ENCODE measurements around the gene EEF1AKMT1. TPM values are rescaled to one million over a fixed set of nuclear protein-coding genes. Genes with fewer than 3 reads are reported as not detected.

EEF1AKMT1 gene
- total and polyA plus RNA-seq, 2 experiments from 2014 or later = 13.7 to 23.1 TPM

- Histone ChIP-seq H4K20me1 (ENCODE audit: insufficient read depth) (no peaks in the 10 kb centered on the region), H3K36me3 (ENCODE audit: low read depth) (no peaks in the 10 kb centered on the region), H3K9me2 (ENCODE audit: insufficient read depth) (no peaks in the 10 kb centered on the region), H3K27ac (no peak overlapping the region), H3K79me2 (ENCODE audit: insufficient read depth) (no peaks in the 10 kb centered on the region), H3K9me3 (ENCODE audit: low read depth) (no peaks in the 10 kb centered on the region), H3K4me3 (peak overlapping the region; percentile 64; the same call in 1 of the 2 replicates), H3K9ac (no peak overlapping the region), H3K4me1 (ENCODE audit: insufficient read depth) (no peaks in the 10 kb centered on the region), H3K4me2 (ENCODE audit: unreplicated experiment) (peak overlapping the region; percentile 78), H2AFZ (peak overlapping the region; percentile 65; the same call in 1 of the 2 replicates), H3K27me3 (replicated peaks; ENCODE audit: insufficient read depth) (peaks cover 29% of the 10 kb centered on the region), H3F3A (ENCODE audit: insufficient read depth) (0 out of 2 replicates have a peak, but pooled peaks cover 6% of the 10 kb centered on the region)
- in situ Hi-C loops (cut with MboI) = no loop called here
- peak; percentile 47 for DNase-seq
- 10 to 15% methylated on average over 9 of the region's 9 CpGs for WGBS, 2 experiments (ENCODE audit: low coverage in 1 of 2, low lambda C conversion rate in 2 of 2, missing lambda C conversion rate in 2 of 2)
- no peak for TF ChIP-seq EZH2 (IDR thresholded peaks at IDR 0.05; ENCODE audit: insufficient read depth, poor library complexity, severe bottlenecking)
- TF ChIP-seq EZH2phosphoT487 (IDR thresholded peaks at IDR 0.05; ENCODE audit: insufficient read depth, low read depth) = peak; percentile 9; the same call in 1 of the 2 replicates
Observed at GRCh38 chr13:20702530-20702914, 71.2 kb downstream of the EEF1AKMT1 start.

- Histone ChIP-seq H3F3A (ENCODE audit: insufficient read depth) (0 out of 2 replicates have a peak, but pooled peaks cover 6% of the 10 kb centered on the region), H3K9me2 (ENCODE audit: insufficient read depth) (no peaks in the 10 kb centered on the region), H3K79me2 (ENCODE audit: insufficient read depth) (no peaks in the 10 kb centered on the region), H3K36me3 (ENCODE audit: low read depth) (no peaks in the 10 kb centered on the region), H3K4me1 (ENCODE audit: insufficient read depth) (no peaks in the 10 kb centered on the region), H3K9me3 (ENCODE audit: low read depth) (no peaks in the 10 kb centered on the region), H3K27ac (no peak overlapping the region), H3K9ac (no peak overlapping the region), H2AFZ (no peak overlapping the region), H3K27me3 (replicated peaks; ENCODE audit: insufficient read depth) (peaks cover 29% of the 10 kb centered on the region), H4K20me1 (ENCODE audit: insufficient read depth) (no peaks in the 10 kb centered on the region), H3K4me2 (ENCODE audit: unreplicated experiment) (no peak overlapping the region), H3K4me3 (no peak overlapping the region)
- in situ Hi-C loops (cut with MboI) = no loop called here
- no peak for DNase-seq
- WGBS, 2 experiments (ENCODE audit: low coverage in 1 of 2, low lambda C conversion rate in 2 of 2, missing lambda C conversion rate in 2 of 2) = 80 to 86% methylated on average over 3 of the region's 3 CpGs
- no peak for TF ChIP-seq EZH2 (IDR thresholded peaks at IDR 0.05; ENCODE audit: insufficient read depth, poor library complexity, severe bottlenecking)
- no peak for TF ChIP-seq EZH2phosphoT487 (IDR thresholded peaks at IDR 0.05; ENCODE audit: insufficient read depth, low read depth)
Observed at GRCh38 chr13:20701461-20701860, 72.3 kb downstream of the EEF1AKMT1 start.

- Histone ChIP-seq H3K9me2 (ENCODE audit: insufficient read depth) (no peaks in the 10 kb centered on the region), H3K27ac (no peak overlapping the region), H3K79me2 (ENCODE audit: insufficient read depth) (no peaks in the 10 kb centered on the region), H3K9ac (no peak overlapping the region), H3F3A (ENCODE audit: insufficient read depth) (0 out of 2 replicates have a peak, but pooled peaks cover 6% of the 10 kb centered on the region), H3K4me2 (ENCODE audit: unreplicated experiment) (no peak overlapping the region), H4K20me1 (ENCODE audit: insufficient read depth) (no peaks in the 10 kb centered on the region), H2AFZ (no peak overlapping the region), H3K9me3 (ENCODE audit: low read depth) (no peaks in the 10 kb centered on the region), H3K4me3 (no peak overlapping the region), H3K36me3 (ENCODE audit: low read depth) (no peaks in the 10 kb centered on the region), H3K27me3 (replicated peaks; ENCODE audit: insufficient read depth) (peaks cover 29% of the 10 kb centered on the region), H3K4me1 (ENCODE audit: insufficient read depth) (no peaks in the 10 kb centered on the region)
- in situ Hi-C loops (cut with MboI) = no loop called here
- TF ChIP-seq EZH2 (IDR thresholded peaks at IDR 0.05; ENCODE audit: insufficient read depth, poor library complexity, severe bottlenecking) (no peak), EZH2phosphoT487 (IDR thresholded peaks at IDR 0.05; ENCODE audit: insufficient read depth, low read depth) (no peak)
- DNase-seq = no peak
- WGBS, 2 experiments (ENCODE audit: low coverage in 1 of 2, low lambda C conversion rate in 2 of 2, missing lambda C conversion rate in 2 of 2) = 83 to 85% methylated on average over 6 of the region's 6 CpGs
Observed at GRCh38 chr13:20700288-20700687, 73.5 kb downstream of the EEF1AKMT1 start.

GRCh38 chr13:20699715-20700114 lies 74.0 kb downstream of the EEF1AKMT1 start:
- no peak overlapping the region for H3K9ac ChIP-seq
- no peaks in the 10 kb centered on the region for H4K20me1 ChIP-seq (ENCODE audit: insufficient read depth)
- 0 out of 2 replicates have a peak, but pooled peaks cover 6% of the 10 kb centered on the region for H3F3A ChIP-seq (ENCODE audit: insufficient read depth)
- no peak overlapping the region for H3K27ac ChIP-seq
- in situ Hi-C loops (cut with MboI) = loop anchor here (25.0 kb wide), 1 partner anchor 512 kb away; the partner anchor contains the start of gene GJB2
- TF ChIP-seq EZH2phosphoT487 (IDR thresholded peaks at IDR 0.05; ENCODE audit: insufficient read depth, low read depth) = no peak
- no peak for TF ChIP-seq EZH2 (IDR thresholded peaks at IDR 0.05; ENCODE audit: insufficient read depth, poor library complexity, severe bottlenecking)
- no peak overlapping the region for H3K4me2 ChIP-seq (ENCODE audit: unreplicated experiment)
- H3K4me3 ChIP-seq = no peak overlapping the region
- no peaks in the 10 kb centered on the region for H3K9me2 ChIP-seq (ENCODE audit: insufficient read depth)
- H3K4me1 ChIP-seq (ENCODE audit: insufficient read depth) = no peaks in the 10 kb centered on the region
- no peaks in the 10 kb centered on the region for H3K9me3 ChIP-seq (ENCODE audit: low read depth)
- 85 to 87% methylated on average over 9 of the region's 9 CpGs for WGBS, 2 experiments (ENCODE audit: low coverage in 1 of 2, low lambda C conversion rate in 2 of 2, missing lambda C conversion rate in 2 of 2)
- no peaks in the 10 kb centered on the region for H3K36me3 ChIP-seq (ENCODE audit: low read depth)
- H3K27me3 ChIP-seq (replicated peaks; ENCODE audit: insufficient read depth) = peaks cover 29% of the 10 kb centered on the region
- no peak overlapping the region for H2AFZ ChIP-seq
- no peaks in the 10 kb centered on the region for H3K79me2 ChIP-seq (ENCODE audit: insufficient read depth)
- DNase-seq = no peak
